ENCODE measurements around the gene CXorf58.

DNA sequence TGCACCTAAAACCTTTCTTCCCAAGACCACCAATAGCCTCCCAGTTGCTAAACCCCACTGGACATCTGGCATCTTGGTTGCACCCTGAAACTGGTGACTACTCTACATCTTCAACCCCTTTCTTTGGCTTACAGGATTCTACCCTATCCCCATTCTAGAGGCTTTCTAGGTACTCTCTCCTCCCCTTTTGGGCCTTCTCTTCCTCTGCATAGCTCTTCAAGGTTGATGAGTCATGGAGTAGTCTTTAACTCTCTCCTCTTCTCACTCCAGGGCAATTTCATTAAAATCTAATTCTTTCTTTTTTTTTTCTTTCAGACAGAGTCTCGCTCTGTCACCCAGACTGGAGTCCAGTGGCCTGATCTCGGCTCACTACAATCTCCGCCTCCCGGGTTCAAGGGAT lies 16.9 kb upstream of the CXorf58 start:
- TF ChIP-seq EZH2phosphoT487 (IDR thresholded peaks at IDR 0.05; ENCODE audit: unreplicated experiment) (no peak), JUNB (IDR thresholded peaks at IDR 0.05; ENCODE audit: unreplicated experiment) (no peak), EZH2 (IDR thresholded peaks at IDR 0.05; ENCODE audit: low read depth, unreplicated experiment) (no peak), POLR2AphosphoS5 (IDR thresholded peaks at IDR 0.05; ENCODE audit: low read depth) (no peak), CREB1 (CRISPR knock-in tag; IDR thresholded peaks at IDR 0.05; ENCODE audit: low read depth) (no peak)
- TF ChIP-seq, protein P1, sequence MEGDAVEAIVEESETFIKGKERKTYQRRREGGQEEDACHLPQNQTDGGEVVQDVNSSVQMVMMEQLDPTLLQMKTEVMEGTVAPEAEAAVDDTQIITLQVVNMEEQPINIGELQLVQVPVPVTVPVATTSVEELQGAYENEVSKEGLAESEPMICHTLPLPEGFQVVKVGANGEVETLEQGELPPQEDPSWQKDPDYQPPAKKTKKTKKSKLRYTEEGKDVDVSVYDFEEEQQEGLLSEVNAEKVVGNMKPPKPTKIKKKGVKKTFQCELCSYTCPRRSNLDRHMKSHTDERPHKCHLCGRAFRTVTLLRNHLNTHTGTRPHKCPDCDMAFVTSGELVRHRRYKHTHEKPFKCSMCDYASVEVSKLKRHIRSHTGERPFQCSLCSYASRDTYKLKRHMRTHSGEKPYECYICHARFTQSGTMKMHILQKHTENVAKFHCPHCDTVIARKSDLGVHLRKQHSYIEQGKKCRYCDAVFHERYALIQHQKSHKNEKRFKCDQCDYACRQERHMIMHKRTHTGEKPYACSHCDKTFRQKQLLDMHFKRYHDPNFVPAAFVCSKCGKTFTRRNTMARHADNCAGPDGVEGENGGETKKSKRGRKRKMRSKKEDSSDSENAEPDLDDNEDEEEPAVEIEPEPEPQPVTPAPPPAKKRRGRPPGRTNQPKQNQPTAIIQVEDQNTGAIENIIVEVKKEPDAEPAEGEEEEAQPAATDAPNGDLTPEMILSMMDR (conservative IDR thresholded peaks at IDR 0.05; ENCODE audit: low read depth in 2 of 2) = no peak
- TF ChIP-seq, protein P2, sequence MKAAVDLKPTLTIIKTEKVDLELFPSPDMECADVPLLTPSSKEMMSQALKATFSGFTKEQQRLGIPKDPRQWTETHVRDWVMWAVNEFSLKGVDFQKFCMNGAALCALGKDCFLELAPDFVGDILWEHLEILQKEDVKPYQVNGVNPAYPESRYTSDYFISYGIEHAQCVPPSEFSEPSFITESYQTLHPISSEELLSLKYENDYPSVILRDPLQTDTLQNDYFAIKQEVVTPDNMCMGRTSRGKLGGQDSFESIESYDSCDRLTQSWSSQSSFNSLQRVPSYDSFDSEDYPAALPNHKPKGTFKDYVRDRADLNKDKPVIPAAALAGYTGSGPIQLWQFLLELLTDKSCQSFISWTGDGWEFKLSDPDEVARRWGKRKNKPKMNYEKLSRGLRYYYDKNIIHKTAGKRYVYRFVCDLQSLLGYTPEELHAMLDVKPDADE (IDR thresholded peaks at IDR 0.05) = no peak
